GM21360 (cell line): ENCODE data around the gene AGAP9.
"Not testable (repeated sequence)": the region's sequence is repeated elsewhere in the genome, so short reads cannot be mapped to it uniquely, and the experiment has no call there.

Source experiments
- ATAC-seq: cut with Tn5 transposase; IDR thresholded peaks from one replicate; pipeline ENCODE4 v1.9.1; 2021; ENCODE audit warnings: mild to moderate bottlenecking, moderate library complexity; ENCODE audit not compliant: unreplicated experiment

The AGAP9 gene

GRCh38 chr10:47458466-47459154 is 64.8 kb downstream of the AGAP9 start:
- ATAC-seq: no peak

GRCh38 chr10:47457826-47458225 is 65.6 kb downstream of the AGAP9 start:
- ATAC-seq: no peak

DNA sequence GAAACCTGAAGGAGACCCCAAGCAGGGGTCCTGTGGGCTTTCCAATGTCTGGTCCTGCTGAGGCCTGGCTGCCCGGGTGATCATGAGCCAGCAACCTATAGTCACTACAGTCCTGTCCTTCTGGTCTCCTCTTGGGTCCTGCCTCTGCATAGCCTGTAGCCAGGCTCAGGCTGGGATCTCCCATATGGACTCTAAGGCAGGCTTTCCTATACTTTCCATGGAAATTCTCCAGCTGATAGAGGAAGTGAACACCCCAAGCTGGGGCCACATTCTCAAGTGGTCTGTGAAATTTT is 66.0 kb downstream of the AGAP9 start:
- ATAC-seq: no peak

- no peak for ATAC-seq
These were observed 66.5 kb downstream of the AGAP9 start for GRCh38 chr10:47456794-47457527.

- ATAC-seq: no peak
These were observed 67.2 kb downstream of the AGAP9 start for GRCh38 chr10:47456079-47456785.

- not testable (repeated sequence) for ATAC-seq
These were observed 67.9 kb downstream of the AGAP9 start for GRCh38 chr10:47455350-47456078.

GRCh38 chr10:47454780-47455058 is 68.7 kb downstream of the AGAP9 start:
- ATAC-seq: no peak

DNA sequence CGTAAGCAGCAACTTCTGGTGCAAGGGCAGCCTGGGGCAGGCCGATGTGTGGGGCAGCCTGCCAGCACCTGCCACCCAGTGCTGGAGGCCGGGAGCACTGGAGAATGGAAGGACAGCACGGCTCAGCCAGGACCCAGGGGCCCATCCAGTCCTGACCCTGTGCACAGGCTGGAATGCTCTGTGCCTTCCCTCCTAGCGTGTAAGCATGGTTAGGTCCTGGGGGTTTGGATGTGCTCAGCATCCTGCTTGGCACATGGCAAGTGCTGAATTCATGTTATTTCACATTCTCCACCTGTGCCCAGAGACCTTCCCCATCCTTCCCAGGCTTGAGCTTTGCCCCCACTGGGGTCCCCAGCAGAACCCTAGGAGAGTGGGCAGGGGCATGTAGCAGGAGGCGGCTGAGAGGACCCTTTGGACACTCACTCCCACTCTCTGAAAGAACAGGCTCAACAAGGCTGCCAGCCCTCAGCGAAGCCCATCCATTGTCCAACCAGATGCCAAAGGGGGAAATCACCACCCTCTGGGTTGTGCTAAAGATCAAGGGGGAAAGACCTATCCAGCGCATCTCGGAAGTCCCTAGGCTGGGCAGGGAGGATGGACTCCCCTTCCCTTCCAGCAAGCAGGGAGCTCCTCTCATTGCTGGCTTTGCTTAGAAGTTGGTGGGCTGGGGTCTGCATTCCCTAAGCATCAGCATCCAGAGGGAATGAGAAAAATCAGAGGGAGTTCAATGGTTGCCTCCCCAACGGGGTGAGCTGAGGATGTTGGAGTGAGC is 69.2 kb downstream of the AGAP9 start:
- no peak for ATAC-seq

DNA sequence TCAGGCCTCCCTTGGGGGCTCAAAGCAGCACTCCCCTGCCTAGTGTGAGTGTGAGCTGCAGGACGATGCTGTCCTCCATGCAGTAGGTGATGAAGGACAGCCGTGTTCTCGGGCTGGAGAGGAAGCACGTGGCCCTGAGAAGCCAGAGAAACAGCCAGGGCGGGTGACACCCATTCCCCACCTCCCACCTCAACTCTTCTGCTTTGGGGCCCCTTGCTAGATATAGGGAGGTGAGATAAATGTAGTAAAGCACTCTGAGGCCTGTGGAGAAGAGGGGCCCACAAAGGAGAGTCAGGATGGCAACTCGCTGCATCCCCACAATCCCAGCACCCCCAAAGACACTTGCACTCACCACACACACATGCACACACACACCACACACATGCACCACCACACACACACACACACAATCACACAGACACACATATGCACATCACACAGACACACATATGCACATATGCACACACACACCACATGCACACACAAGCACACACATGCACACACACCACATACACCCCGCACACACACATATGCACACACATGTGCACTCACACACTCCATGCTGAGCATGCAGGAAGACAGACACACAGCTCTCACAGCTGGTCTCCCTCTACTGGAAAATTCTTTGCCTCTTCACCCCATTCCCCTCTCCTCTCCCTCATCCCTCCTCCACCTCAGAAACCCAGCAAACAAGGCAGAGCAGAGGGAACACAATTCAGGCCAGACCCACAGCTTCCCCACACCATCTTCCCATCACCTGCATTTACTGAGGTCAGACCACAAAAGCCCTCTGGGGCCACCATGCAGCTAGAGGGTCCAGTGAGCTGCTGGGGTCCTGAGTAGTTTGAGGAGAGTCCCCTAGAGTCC is 70.1 kb downstream of the AGAP9 start:
- no peak for ATAC-seq

DNA sequence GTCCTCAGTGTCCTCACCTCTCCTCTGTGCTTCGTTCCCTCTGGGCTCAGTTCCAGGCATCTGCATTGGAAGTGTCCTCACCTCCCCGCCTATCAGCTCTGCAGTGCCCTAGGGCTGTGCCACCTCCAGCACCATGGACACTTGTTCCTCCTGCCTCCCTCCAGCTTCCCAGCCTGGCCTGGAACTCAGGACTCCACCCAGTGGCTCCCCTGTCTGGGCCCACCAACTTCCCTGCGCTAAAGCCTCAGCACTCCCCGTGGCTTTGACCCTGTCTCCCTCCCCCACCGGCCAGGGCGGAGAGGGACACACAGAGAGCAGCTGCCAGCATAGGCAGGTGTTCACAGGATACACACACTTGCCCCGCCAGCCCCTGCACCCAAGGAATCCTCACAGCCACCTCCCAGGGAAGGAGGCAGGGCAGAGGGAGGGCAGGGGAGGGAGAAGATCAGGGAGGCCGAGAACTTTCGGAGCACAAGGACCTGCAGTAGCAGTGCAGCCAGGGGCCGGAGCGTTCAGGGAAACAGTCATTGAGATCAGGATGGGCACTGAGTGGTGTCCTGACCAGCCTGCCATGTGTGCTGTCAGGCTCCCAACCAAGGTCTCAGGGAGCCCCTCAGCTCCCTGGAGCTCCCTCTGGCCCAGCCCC is 70.8 kb downstream of the AGAP9 start:
- ATAC-seq: no peak

DNA sequence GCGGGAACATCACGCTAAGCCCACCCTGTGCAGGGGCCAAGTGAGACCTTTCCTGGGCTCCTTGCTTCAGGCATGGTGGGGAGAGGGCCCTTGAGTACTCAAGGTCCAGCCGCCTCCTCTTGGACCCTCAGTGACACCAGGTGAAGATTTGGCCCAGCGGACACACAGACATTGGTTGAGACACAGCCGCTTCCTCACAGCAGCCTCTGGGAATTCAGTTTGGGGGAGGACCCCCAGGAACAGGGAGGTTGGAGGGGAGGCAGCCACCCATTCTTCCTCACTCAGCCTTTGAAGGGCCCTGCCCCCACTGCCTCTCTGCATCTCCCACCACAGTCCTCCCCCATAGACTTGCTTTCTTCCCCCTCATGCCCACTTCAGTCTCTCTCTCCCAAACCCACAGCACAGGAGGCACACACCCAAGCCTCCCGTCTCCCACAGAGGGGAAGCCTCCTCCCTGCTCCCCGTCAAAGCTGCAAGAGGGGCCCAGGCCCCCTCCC is 71.4 kb downstream of the AGAP9 start:
- no peak for ATAC-seq
